HG03108 (cell line): ENCODE measurements around the gene ALAD.

Source experiments
- ATAC-seq: cut with Tn5 transposase; IDR thresholded peaks from one replicate; pipeline ENCODE4 v1.9.1; 2021; ENCODE audit warnings: moderate library complexity; ENCODE audit not compliant: unreplicated experiment

The ALAD gene

DNA sequence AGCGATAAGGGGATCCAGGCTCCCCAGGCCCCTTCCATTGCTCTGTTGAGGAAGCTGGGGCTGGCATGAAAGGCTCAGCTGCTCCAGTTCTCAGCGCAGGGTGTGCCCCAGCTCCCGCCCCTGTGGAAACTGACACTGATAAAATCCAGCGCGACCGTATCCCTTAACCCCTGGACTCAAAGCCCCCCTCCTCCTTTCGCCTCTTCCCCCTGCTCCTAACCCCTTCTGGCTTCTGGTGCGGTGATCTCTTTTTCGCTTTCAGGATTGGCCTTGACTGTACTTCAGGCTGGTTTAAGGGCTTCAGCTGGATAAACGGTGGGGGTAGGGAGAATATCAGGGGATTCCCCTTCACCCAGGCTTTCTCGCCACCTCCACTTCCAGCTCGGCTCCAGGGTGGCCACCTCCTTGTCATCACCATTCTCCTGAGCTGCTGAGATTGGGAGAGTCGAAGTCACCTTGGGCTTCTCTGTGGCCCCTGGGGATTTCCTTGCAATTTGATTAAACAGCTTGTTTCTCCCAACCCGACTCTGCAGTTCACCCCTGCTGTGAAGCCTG, 50.9 kb downstream of the ALAD start:
- no peak for ATAC-seq

DNA sequence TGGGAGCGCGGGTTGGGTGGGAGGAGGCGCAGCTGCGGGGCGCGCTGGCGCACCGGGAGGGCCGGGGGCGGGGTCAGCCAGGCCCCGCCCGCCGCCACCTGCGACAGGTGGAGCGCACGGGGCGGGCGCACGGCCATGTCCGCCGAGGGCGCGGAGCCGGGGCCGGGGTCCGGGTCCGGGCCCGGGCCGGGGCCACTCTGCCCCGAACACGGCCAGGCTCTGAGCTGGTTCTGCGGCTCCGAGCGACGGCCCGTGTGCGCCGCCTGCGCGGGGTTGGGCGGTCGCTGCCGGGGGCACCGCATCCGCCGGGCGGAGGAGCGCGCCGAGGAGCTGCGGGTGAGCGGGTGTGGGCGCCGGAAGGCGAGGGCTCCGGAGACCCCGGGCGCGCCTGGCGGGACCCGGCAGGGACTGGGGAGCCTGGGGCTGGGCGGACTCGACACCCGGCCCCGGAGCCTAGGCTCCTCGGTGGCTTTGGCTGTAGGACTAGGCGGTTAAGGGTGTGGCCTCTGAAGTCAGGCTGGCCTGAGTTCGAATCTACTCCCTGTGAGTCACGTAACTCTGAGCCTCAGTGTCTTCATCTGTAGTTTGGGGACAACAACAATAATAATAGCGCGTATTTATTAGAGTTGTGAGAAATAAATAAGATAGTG, 51.5 kb downstream of the ALAD start, which contains the start of gene BSPRY:
Gene BSPRY, plus strand, starts transcription at position 97 of the 650 bp plus-strand sequence. Its CDS starts 39 bp downstream, at position 136.
- peak; percentile 35 for ATAC-seq

DNA sequence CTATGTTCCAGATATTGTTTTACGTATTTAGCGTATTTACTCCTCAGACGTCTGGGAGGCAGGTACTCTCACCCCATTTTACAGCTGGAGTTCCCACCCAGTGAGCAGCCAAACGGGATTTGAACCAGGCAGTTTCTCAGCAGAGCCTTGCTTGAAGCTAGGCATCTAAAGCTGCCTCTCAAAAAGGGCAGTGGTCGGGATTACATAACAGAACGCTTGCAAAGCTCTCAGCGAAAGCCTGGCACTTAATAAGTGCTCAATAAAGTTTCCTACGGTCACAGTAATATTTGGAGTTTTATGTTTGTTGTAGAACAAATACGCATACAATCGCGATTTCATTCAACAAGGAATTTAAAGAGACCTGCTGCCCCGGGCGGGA, 52.0 kb downstream of the ALAD start:
- ATAC-seq = no peak

DNA sequence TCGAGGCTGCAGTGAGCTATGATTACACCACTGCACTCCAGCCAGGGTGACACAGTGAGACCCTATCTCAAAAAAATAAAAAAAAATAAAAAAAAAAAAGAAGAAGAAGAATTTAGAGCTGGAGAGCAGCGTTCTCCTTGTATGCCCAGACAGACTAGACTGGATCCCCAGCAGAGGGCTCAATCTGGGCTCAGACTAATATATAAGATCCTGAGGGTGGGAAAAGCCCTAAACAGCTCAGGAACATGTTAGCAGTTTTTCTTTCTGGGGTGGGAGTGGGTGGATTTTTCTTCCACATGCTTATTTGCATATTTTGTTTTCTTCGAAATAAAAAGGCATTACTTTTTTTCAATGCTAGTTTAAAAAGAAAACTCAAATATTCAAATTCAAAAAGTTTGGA, 52.6 kb downstream of the ALAD start:
- no peak for ATAC-seq

DNA sequence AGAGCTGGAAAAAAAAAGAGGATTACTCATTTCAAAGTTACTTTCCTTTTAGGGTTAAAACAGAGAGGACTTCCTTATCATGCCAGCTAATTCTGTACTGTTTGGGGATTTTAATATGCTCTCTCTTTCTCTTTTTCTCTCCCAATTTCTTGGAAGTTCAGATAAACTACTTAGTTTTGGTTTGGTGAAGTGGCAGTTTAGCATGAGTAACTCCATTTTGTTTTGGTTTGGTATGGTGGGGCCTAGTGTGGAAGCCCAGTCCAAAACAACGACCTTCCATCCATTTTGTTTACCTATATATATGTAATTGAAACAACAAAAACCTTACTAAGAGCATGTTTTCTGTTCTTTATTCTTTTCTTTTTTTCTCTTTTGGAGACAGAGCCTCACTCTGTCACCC, 55.4 kb downstream of the ALAD start:
- no peak for ATAC-seq

DNA sequence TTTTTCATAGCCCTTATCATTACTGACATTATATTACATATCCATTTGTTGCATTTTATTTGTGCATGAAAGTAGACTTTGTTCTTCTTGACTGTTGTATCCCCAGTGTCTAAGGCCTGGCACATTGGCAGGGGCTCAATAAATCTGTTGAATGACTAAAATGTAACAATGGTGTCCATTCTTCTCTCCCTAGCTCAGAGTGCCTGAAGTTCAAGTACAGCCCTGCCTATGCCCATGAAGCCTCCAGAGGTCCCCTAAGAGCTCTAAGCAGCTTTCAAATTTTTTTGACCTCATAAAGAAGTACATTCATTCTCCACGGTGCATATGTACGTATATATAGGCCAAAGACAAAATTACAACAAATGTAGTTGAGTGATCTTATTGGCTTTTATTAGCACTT, 55.9 kb downstream of the ALAD start:
- ATAC-seq = no peak

DNA sequence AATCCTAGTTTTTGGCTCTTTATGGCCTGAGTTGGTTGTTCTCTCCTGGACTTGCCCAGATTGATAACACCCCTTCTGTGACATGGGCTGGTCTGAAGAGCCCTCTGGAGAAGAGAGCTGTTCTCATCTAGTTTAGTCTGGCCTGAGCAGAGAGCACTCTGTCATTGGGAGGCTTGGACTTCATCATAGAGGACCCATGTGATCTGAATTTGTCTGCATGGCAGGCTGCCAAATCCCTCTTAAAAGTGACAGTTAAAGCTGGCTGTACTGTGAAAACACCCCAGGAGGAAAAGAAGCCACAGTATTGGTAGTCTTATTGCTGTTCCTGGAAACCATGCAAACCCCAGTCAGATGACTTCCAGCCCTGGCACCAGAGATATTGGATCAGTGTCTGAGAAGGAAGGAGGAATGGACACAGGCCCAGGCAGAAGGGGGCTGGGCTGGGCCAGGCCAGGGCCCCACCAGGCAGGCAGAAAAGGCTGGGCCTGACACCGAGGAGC, 57.3 kb downstream of the ALAD start:
- no peak for ATAC-seq

DNA sequence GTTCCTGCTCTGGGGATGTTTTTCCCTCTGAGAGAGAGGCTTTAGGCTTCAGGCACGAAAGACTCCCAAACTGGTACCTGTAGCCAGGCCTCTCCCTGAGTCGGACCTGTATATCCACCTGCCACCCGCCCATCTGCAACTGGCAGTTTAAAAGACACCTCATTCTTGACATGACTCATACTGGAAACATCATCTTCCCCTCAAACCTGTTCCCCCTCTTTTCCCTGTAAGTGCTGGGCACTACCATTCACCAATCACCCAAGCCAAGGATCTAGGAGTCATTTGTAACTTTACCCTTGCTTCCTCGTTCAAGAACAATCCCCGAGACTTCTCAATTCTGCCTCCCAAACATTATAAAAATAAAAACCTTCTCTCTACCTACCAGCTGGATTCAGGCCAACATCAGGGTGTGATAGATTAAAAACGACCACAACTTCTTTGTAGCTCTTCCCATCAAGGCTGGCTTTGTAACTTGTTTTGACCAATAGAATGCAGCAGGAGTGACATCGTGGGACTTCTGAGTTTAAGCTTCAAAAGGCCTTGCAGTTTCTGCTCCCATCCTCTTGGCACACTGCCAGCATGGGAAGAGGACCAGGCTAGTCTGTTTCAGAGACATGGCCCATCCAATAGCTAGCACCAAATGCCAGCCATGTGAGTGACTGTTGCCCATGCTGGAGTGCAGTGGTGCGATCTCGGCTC, 59.2 kb downstream of the ALAD start:
- no peak for ATAC-seq

DNA sequence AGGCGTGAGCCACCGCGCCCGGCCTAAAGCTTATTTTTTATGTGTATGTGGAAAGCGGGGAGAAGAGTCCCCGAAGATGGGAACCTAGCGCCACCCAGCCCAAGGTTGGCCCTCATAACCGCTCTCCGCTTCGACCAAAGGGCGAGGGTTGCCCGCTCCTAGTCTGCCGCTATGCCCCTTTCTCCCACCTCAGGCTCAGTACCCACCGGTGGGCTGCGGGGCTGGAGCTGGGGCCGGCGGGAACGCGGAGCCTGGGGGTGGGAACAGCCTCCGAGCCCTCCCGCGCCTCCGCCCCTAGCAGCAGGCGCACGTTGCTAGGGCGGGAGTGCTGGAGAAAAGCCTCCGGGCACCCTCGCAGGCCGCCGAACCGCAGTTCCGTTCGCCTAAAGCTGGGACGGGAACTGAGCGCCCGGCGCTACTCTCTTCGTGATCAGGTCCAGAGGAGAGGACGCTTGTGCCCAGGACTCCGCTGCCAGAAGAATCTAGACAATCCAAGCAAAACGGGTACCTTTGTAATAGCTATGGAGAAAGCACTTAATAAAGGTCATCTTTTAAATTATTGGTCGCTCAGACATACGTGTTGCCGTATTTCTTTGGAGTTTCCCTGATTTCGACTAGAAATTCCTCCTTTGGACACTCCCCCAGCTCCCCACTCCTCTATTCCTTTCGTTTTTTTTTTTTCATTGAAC, 60.9 kb downstream of the ALAD start, which contains the start of gene WDR31:
Gene WDR31, minus strand, starts transcription at position 265 of the 689 bp plus-strand sequence. CDS start 8,253 bp downstream, outside the sequence.
- ATAC-seq = peak; percentile 99

DNA sequence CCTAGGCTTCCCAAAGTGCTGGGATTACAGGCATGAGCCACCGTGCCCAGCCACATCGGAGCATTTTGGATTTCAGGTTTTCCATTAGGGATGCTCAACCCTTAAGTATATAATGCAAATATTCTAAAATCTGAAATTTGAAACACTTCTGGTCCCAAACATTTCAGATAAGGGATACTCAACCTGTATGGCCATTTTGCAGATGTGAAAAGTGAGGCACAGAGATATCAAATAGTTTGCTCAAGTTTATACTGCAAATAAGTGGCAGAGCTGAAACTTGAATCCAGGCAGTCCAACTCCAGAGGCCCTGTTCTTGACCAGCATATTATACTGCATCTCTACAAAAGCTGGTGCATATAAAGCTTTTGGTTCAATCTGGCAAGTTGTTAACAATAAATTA, 63.4 kb downstream of the ALAD start:
- no peak for ATAC-seq
